HepG2 (cell line): ENCODE results near the gene C18orf63. TPM values are rescaled to one million over a fixed set of nuclear protein-coding genes. Genes with fewer than 3 reads are reported as not detected.
A peak's percentile ranks its signal among the peaks of the same experiment; 100 is the strongest.

Experiments used
- ATAD3A ChIP-seq: sonication (generic); formaldehyde crosslinking; IDR thresholded peaks from 2 replicates; pipeline ENCODE4 v1.4.0; 2020; ENCODE audit warnings: missing genetic modification reagents
- ATF6 ChIP-seq: sonication (generic); formaldehyde crosslinking; conservative IDR thresholded peaks from 2 replicates; pipeline ENCODE4 v1.4.0; 2020; ENCODE audit warnings: missing genetic modification reagents
- CCDC6 ChIP-seq: sonication (generic); formaldehyde crosslinking; IDR thresholded peaks from 2 replicates; pipeline ENCODE4 v1.8.1; 2022; ENCODE audit warnings: mild to moderate bottlenecking, missing genetic modification reagents, moderate library complexity
- FOSL2 ChIP-seq: sonication (generic); formaldehyde crosslinking; IDR thresholded peaks from 2 replicates; pipeline ENCODE4 v1.4.0; 2020; ENCODE audit warnings: missing genetic modification reagents
- FOXK1 ChIP-seq: sonication (generic); formaldehyde crosslinking; IDR thresholded peaks from 2 replicates; pipeline ENCODE4 v1.4.0; 2020; ENCODE audit warnings: low read depth, missing genetic modification reagents, borderline replicate concordance
- FOXO1 ChIP-seq: sonication (generic); formaldehyde crosslinking; IDR thresholded peaks from 2 replicates; pipeline ENCODE4 v1.4.0; 2020; ENCODE audit warnings: missing genetic modification reagents
- HMG20A ChIP-seq: IDR thresholded peaks from 2 replicates; pipeline ENCODE4 v1.6.1; 2016; ENCODE audit warnings: borderline replicate concordance
- KAT7 ChIP-seq: IDR thresholded peaks from 2 replicates; pipeline ENCODE4 v1.6.1; 2018; ENCODE audit warnings: borderline replicate concordance, missing compliant biosample characterization
- KAT8 ChIP-seq: IDR thresholded peaks from 2 replicates; pipeline ENCODE4 v1.6.1; 2016; ENCODE audit warnings: missing genetic modification reagents, missing compliant biosample characterization
- MNT ChIP-seq: fragments of 450-650 bp; IDR thresholded peaks from 2 replicates; pipeline ENCODE4 v1.6.1; 2016
- NBN ChIP-seq: fragments of 450-650 bp; conservative IDR thresholded peaks from 2 replicates; pipeline ENCODE4 v1.6.1; 2017
- NFKB2 ChIP-seq: sonication (generic); formaldehyde crosslinking; IDR thresholded peaks from 2 replicates; pipeline ENCODE4 v1.4.0; 2020; ENCODE audit warnings: missing genetic modification reagents, borderline replicate concordance
- RELA ChIP-seq: sonication (generic); formaldehyde crosslinking; IDR thresholded peaks from 2 replicates; pipeline ENCODE4 v1.4.0; 2020; ENCODE audit warnings: missing genetic modification reagents
- ZFP36 ChIP-seq: fragments of 150-350 bp; IDR thresholded peaks from 2 replicates; pipeline ENCODE4 v1.6.1; 2018; ENCODE audit warnings: borderline replicate concordance, low read length, low read depth; ENCODE audit not compliant: partially characterized antibody
- ZFP36L1 ChIP-seq: sonication (generic); formaldehyde crosslinking; IDR thresholded peaks from 2 replicates; pipeline ENCODE4 v1.8.0; 2022; ENCODE audit warnings: mild to moderate bottlenecking, missing genetic modification reagents, moderate library complexity
- ZKSCAN1 ChIP-seq: fragments of 150-350 bp; IDR thresholded peaks from 2 replicates; pipeline ENCODE4 v1.6.1; 2014; ENCODE audit warnings: low read length
- ZNF317 ChIP-seq: sonication (generic); formaldehyde crosslinking; IDR thresholded peaks from 2 replicates; pipeline ENCODE4 v1.5.0; 2020; ENCODE audit warnings: mild to moderate bottlenecking, missing genetic modification reagents
- ZNF451 ChIP-seq: sonication (generic); formaldehyde crosslinking; IDR thresholded peaks from 2 replicates; pipeline ENCODE4 v1.5.0; 2020; ENCODE audit warnings: mild to moderate bottlenecking, missing genetic modification reagents
- ZNF605 ChIP-seq: sonication (generic); formaldehyde crosslinking; IDR thresholded peaks from 2 replicates; pipeline ENCODE4 v1.8.0; 2022; ENCODE audit warnings: mild to moderate bottlenecking, missing genetic modification reagents
- polyA plus RNA-seq, 8 experiments: library from polyadenylated mRNA; depleted of rRNA in 3 of 8; stranded (reverse) in 7 of 8; unstranded in 1 of 8; fragments of >200 nt; fragmentation: Illumina TruSeq in 4 of 8; extraction: Trizol in 4 of 8; gene quantifications; 2 replicates each; pipeline versions ENCODE4 v1.2.1 to v1.2.3, GENCODE V29; 2011 to 2016; ENCODE audit warnings: low read depth in 4 of 8, missing spikeins in 1 of 8, mixed read lengths in 1 of 8; ENCODE audit not compliant: insufficient read depth in 1 of 8
- total RNA-seq, 5 experiments: library from RNA; depleted of rRNA; stranded (reverse); fragments of >200 nt; fragmentation: Illumina TruSeq; extraction: Trizol; gene quantifications; 2 replicates each; pipeline ENCODE4 v1.2.3, GENCODE V29; 2016; ENCODE audit warnings: low read depth in 1 of 5
- TF ChIP-seq, protein P1 (sequence below): sonication (generic); formaldehyde crosslinking; IDR thresholded peaks from 2 replicates; pipeline ENCODE4 v1.5.1; 2020; ENCODE audit warnings: mild to moderate bottlenecking, missing genetic modification reagents, moderate library complexity
- TF ChIP-seq, protein P2 (sequence below): sonication (generic); formaldehyde crosslinking; IDR thresholded peaks from 2 replicates; pipeline ENCODE4 v1.8.0; 2022; ENCODE audit warnings: mild to moderate bottlenecking, missing genetic modification reagents, moderate library complexity

The C18orf63 gene
- total and polyA plus RNA-seq, 2 of the 13 experiments (the other 11 are each of a cell fraction or from before 2014, with no cell fraction given) = 0.01 TPM; not detected in 1

DNA sequence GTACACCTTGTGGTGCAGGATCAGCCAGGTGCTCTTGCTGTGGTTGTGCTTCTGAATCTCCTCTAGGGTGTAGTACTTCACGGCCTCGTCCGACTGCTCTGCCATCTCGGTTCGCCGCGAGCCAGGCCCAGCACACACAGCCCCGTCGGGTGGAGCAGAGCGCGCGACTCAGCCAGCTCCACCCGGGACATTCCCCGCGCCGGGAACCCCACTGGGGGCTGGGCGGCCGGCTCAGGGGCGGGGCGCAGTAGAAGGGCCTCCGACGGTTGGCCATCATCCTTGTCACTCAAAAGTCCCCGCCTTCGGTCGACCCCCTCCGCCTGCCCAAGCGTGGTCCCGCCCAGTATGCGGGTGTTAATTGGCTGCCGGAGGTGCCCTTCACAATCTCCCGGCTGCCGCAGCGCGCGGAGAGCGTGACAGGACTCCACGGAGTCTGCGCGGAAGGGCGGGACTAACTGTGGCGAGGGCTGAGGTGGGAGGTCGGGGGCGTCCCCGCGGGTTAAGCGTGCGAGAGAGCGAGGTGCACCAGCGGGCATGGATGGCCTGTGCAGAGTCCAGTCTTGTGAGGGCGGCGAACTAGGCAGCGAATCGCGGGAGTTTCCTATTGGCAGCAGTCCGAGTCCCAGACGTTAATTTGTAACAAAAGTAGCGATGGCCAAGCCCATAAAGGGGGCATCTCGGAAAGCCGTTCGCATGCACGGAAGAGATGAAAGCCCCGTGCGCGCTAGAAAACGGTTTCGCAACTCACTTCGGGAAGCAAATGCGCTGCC is 23.7 kb upstream of the C18orf63 start, which contains the start of gene CYB5A (continued):
- TF ChIP-seq, protein P1, sequence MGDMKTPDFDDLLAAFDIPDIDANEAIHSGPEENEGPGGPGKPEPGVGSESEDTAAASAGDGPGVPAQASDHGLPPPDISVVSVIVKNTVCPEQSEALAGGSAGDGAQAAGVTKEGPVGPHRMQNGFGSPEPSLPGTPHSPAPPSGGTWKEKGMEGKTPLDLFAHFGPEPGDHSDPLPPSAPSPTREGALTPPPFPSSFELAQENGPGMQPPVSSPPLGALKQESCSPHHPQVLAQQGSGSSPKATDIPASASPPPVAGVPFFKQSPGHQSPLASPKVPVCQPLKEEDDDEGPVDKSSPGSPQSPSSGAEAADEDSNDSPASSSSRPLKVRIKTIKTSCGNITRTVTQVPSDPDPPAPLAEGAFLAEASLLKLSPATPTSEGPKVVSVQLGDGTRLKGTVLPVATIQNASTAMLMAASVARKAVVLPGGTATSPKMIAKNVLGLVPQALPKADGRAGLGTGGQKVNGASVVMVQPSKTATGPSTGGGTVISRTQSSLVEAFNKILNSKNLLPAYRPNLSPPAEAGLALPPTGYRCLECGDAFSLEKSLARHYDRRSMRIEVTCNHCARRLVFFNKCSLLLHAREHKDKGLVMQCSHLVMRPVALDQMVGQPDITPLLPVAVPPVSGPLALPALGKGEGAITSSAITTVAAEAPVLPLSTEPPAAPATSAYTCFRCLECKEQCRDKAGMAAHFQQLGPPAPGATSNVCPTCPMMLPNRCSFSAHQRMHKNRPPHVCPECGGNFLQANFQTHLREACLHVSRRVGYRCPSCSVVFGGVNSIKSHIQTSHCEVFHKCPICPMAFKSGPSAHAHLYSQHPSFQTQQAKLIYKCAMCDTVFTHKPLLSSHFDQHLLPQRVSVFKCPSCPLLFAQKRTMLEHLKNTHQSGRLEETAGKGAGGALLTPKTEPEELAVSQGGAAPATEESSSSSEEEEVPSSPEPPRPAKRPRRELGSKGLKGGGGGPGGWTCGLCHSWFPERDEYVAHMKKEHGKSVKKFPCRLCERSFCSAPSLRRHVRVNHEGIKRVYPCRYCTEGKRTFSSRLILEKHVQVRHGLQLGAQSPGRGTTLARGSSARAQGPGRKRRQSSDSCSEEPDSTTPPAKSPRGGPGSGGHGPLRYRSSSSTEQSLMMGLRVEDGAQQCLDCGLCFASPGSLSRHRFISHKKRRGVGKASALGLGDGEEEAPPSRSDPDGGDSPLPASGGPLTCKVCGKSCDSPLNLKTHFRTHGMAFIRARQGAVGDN (CRISPR knock-in tag) = peak; percentile 89
- TF ChIP-seq ATAD3A (no peak), KAT8 (CRISPR knock-in tag) (peak; percentile 51; the same call in 1 of the 2 replicates), ZFP36L1 (CRISPR knock-in tag) (0 out of 2 replicates have a peak, but pooled peaks have one; percentile 36), CCDC6 (0 out of 2 replicates have a peak, but pooled peaks have one; percentile 63), ZKSCAN1 (no peak), NBN (no peak), KAT7 (CRISPR knock-in tag) (no peak), FOXK1 (CRISPR knock-in tag) (peak; percentile 56; the same call in 1 of the 2 replicates), ZFP36 (no peak), MNT (peak; percentile 69; the same call in 1 of the 2 replicates), FOXO1 (CRISPR knock-in tag) (peak; percentile 43; the same call in 1 of the 2 replicates), ATF6 (CRISPR knock-in tag) (no peak), HMG20A (CRISPR knock-in tag) (peak; percentile 45; the same call in 1 of the 2 replicates), RELA (no peak), FOSL2 (no peak; the same call in 1 of the 2 replicates), ZNF605 (CRISPR knock-in tag) (peak; percentile 74), ZNF451 (CRISPR knock-in tag) (no peak; the same call in 1 of the 2 replicates), ZNF317 (CRISPR knock-in tag) (peak; percentile 12; the same call in 1 of the 2 replicates), NFKB2 (CRISPR knock-in tag) (no peak)
- TF ChIP-seq, protein P2, sequence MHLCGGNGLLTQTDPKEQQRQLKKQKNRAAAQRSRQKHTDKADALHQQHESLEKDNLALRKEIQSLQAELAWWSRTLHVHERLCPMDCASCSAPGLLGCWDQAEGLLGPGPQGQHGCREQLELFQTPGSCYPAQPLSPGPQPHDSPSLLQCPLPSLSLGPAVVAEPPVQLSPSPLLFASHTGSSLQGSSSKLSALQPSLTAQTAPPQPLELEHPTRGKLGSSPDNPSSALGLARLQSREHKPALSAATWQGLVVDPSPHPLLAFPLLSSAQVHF (CRISPR knock-in tag) = no peak
